Stomach (tissue), 9 donors: ENCODE results near the gene KLC4. TPM values are rescaled to one million over a fixed set of nuclear protein-coding genes. Genes with fewer than 3 reads are reported as not detected.
A peak's percentile ranks its signal among the peaks of the same experiment; 100 is the strongest.

Experiments used
- DNase-seq, 2 donors: peaks; one replicate each; pipeline versions ENCODE4 v3.0.0 to v3.0.0-alpha.2; 2013 to 2019
- H3K27ac ChIP-seq, 5 donors: fragments of 200-600 bp in 4 of 5; sonication (generic) in 4 of 5; one replicate each; pipeline ENCODE4 v1.5.1; 2013 to 2019; ENCODE audit warnings: mild to moderate bottlenecking in 1 of 5, moderate library complexity in 1 of 5
- H3K27me3 ChIP-seq, 3 donors: fragments of 200-600 bp; sonication (generic); one replicate each; pipeline ENCODE4 v1.5.1; 2017 to 2019; ENCODE audit warnings: mixed run types in 1 of 3
- H3K36me3 ChIP-seq, 4 donors: fragments of 200-600 bp; sonication (generic); 1 replicate in 3 of 4; 2 replicates in 1 of 4; pipeline ENCODE4 v1.5.1; 2016 to 2019
- H3K4me1 ChIP-seq, 4 donors: fragments of 200-600 bp; sonication (generic); one replicate each; pipeline ENCODE4 v1.5.1; 2016 to 2019
- H3K4me3 ChIP-seq, 4 donors: fragments of 200-600 bp; sonication (generic) in 3 of 4; one replicate each; pipeline ENCODE4 v1.5.1; 2016 to 2019; ENCODE audit warnings: mild to moderate bottlenecking in 1 of 4
- H3K9me3 ChIP-seq, 4 donors: fragments of 200-600 bp; sonication (generic); one replicate each; pipeline ENCODE4 v1.5.1; 2016 to 2019
- CTCF ChIP-seq, 7 experiments: fragments of 450-650 bp in 4 of 7; fragments of 200-600 bp in 3 of 7; sonication (generic) in 3 of 7; IDR thresholded peaks; one replicate each; pipeline ENCODE4 v1.5.1; 2016 to 2019; ENCODE audit warnings: antibody characterized with exemption in 7 of 7, control low read depth in 2 of 7, mild to moderate bottlenecking in 1 of 7
- EP300 ChIP-seq: sonication (generic); formaldehyde crosslinking; IDR thresholded peaks from one replicate; pipeline ENCODE4 v1.6.1; 2017; ENCODE audit warnings: antibody characterized with exemption
- POLR2A ChIP-seq, 4 donors: fragments of 450-650 bp; IDR thresholded peaks; one replicate each; pipeline ENCODE4 v1.6.1; 2016; ENCODE audit warnings: antibody characterized with exemption in 4 of 4, control low read depth in 2 of 4, mild to moderate bottlenecking in 1 of 4, moderate library complexity in 1 of 4
- POLR2AphosphoS5 ChIP-seq, 3 donors: sonication (generic); formaldehyde crosslinking; IDR thresholded peaks; one replicate each; pipeline ENCODE4 v1.6.1; 2016; ENCODE audit warnings: antibody characterized with exemption in 3 of 3
- WGBS, 5 donors: extraction: QIAGEN DNeasy Blood & Tissue Kit in 3 of 5; methylation state at CpG; one replicate each; pipeline versions ENCODE4 v1.1.5 to v1.1.7; 2013 to 2018; 5-methylcytosine and 5-hydroxymethylcytosine counted together
- intact Hi-C: fragments of 100-400 bp; cut with DNase I; formaldehyde crosslinking; loops from one replicate; pipeline ENCODE4 v1.15.1; 2023; ENCODE audit warnings: low total_unique reads
- polyA plus RNA-seq, 3 donors: library from polyadenylated mRNA; stranded (reverse); fragments of 200-250 nt; gene quantifications; one replicate each; pipeline ENCODE4 v1.2.3, GENCODE V29; 2013
- total RNA-seq, 5 donors: library from RNA; depleted of rRNA; stranded (reverse); fragments of >200 nt; gene quantifications; one replicate each; pipeline versions ENCODE4 v1.1.0 to v1.2.3, GENCODE V29; 2014 to 2016
- donor health status: healthy with polysubstance abuse.
- donor health status: Bipolar disorder and iron deficiency.
- donor health status: healthy.

Gene KLC4
- total and polyA plus RNA-seq, 8 donors: 23.5 to 410 (median 48.3) TPM

- TF ChIP-seq EP300 (no peak), CTCF (IDR thresholded peaks at IDR 0.05) (no peak), POLR2AphosphoS5 (IDR thresholded peaks at IDR 0.05) (no peak), POLR2A (IDR thresholded peaks at IDR 0.05) (no peak)
- intact Hi-C loops: no loop called here
- Histone ChIP-seq H3K27me3 (no peaks in the 10 kb centered on the region), H3K9me3 (no peaks in the 10 kb centered on the region), H3K27ac (peak overlapping the region in 4 of 5 donors; percentile 16 to 65 (median 51)), H3K4me3 (peak overlapping the region in 3 of 4 donors; percentile 3 to 97 (median 8)), H3K4me1 (peaks cover 44 to 69% (median 58%) of the 10 kb centered on the region in 4 donors), H3K36me3 (peaks cover 22 to 49% (median 41%) of the 10 kb centered on the region in 4 donors)
- WGBS, 5 donors: 76 to 88% (median 87%) methylated on average over 10 to 12 of the region's 12 CpGs
- no peak for DNase-seq
Observed at GRCh38 chr6:43016943-43017334, 42.5 kb upstream of the KLC4 start.

- 72 to 84% (median 75%) methylated on average over 2 of the region's 2 CpGs for WGBS, 5 donors
- H3K36me3 ChIP-seq: peaks cover 20 to 57% (median 36%) of the 10 kb centered on the region in 4 donors
- peaks cover 46 to 75% (median 60%) of the 10 kb centered on the region in 4 donors for H3K4me1 ChIP-seq
- TF ChIP-seq POLR2AphosphoS5 (IDR thresholded peaks at IDR 0.05): no peak
- TF ChIP-seq POLR2A (IDR thresholded peaks at IDR 0.05): no peak
- TF ChIP-seq CTCF (IDR thresholded peaks at IDR 0.05): no peak
- TF ChIP-seq EP300: no peak
- no peak for DNase-seq
- intact Hi-C loops: no loop called here
- H3K4me3 ChIP-seq: no peak overlapping the region
- no peaks in the 10 kb centered on the region for H3K9me3 ChIP-seq
- no peaks in the 10 kb centered on the region for H3K27me3 ChIP-seq
- H3K27ac ChIP-seq: no peak overlapping the region
Observed at GRCh38 chr6:43019152-43019551, 40.3 kb upstream of the KLC4 start.

- peaks cover 45 to 73% (median 53%) of the 10 kb centered on the region in 4 donors for H3K4me1 ChIP-seq
- TF ChIP-seq POLR2A (IDR thresholded peaks at IDR 0.05): no peak
- no peak for TF ChIP-seq EP300
- TF ChIP-seq POLR2AphosphoS5 (IDR thresholded peaks at IDR 0.05): no peak
- no peak for TF ChIP-seq CTCF (IDR thresholded peaks at IDR 0.05)
- DNase-seq: no peak
- no peaks in the 10 kb centered on the region for H3K9me3 ChIP-seq
- no peaks in the 10 kb centered on the region for H3K27me3 ChIP-seq
- peaks cover 31 to 68% (median 46%) of the 10 kb centered on the region in 4 donors for H3K36me3 ChIP-seq
- no peak overlapping the region for H3K4me3 ChIP-seq
- 89 to 96% (median 93%) methylated on average over 3 of the region's 3 CpGs for WGBS, 5 donors
- peak overlapping the region in 3 of 5 donors; percentile 86 to 97 (median 90) for H3K27ac ChIP-seq
- intact Hi-C loops: no loop called here
Observed at GRCh38 chr6:43020052-43020705, 39.3 kb upstream of the KLC4 start.

GRCh38 chr6:43020847-43021246 lies 38.6 kb upstream of the KLC4 start:
- H3K4me1 ChIP-seq: peaks cover 39 to 66% (median 47%) of the 10 kb centered on the region in 4 donors
- H3K27ac ChIP-seq: peak overlapping the region; percentile 79 to 97 (median 86)
- H3K9me3 ChIP-seq: no peaks in the 10 kb centered on the region
- peaks cover 37 to 74% (median 53%) of the 10 kb centered on the region in 4 donors for H3K36me3 ChIP-seq
- TF ChIP-seq POLR2A (IDR thresholded peaks at IDR 0.05) (no peak), POLR2AphosphoS5 (IDR thresholded peaks at IDR 0.05) (no peak), EP300 (no peak), CTCF (IDR thresholded peaks at IDR 0.05) (no peak)
- H3K4me3 ChIP-seq: peak overlapping the region; percentile 88 to 99 (median 94)
- no peaks in the 10 kb centered on the region for H3K27me3 ChIP-seq
- 39 to 58% (median 51%) methylated on average over 5 of the region's 5 CpGs for WGBS, 5 donors
- intact Hi-C loops: no loop called here
- DNase-seq: peak in 1 of 2 donors; percentile 65
